Fibroblast of gingiva (primary cell): ENCODE results near the gene NHLRC4.

ENCODE experiments used
- DNase-seq: peaks from one replicate; pipeline ENCODE4 v3.0.0-alpha.2; 2011; ENCODE audit warnings: low read depth

NHLRC4 gene

GRCh38 chr16:567373-568256, 810 bp downstream of the NHLRC4 start:
- DNase-seq, result no peak

DNA sequence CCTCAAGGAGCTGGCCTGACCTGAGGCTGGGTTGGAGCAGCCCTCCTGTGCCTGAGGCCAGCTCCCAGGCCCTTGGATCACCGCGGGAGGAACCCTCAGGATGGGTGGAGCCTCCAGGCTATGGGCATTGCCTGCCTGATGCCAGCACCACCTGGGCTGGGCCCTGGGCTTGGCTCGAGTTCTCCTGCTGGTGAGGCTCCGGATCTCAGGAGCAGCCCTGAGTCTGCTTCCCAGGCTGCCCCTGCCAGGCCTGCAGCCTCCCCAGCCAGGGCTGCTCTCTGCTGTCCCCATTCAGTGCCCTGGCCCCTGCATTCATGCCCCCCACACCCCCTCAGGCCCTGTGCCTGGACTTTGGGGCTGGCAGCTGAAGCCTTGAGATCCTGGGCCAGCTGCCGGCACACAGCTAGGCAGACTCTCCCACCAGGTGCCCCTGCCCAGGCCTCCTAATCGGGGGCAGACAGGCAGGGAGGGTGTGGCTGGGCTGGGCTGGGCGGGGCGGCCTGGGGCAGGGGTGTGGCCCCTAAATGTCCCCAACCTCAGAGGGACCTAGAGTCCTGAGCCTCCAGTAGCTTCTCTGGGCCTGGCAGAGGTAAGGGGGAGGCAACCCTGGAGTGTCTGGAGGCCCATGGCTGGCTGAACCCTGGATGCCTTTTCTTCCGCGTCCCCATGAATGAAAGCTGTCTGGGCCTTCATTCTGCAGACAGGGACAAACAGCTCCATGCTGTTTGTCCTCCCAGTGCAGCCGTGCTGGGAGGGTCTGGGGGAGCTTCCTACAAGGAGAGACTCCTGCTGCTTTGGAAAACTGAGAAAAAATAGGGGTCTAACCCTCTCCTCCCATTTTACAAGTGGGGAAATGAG, 1.8 kb downstream of the NHLRC4 start:
- DNase-seq, result no peak

DNA sequence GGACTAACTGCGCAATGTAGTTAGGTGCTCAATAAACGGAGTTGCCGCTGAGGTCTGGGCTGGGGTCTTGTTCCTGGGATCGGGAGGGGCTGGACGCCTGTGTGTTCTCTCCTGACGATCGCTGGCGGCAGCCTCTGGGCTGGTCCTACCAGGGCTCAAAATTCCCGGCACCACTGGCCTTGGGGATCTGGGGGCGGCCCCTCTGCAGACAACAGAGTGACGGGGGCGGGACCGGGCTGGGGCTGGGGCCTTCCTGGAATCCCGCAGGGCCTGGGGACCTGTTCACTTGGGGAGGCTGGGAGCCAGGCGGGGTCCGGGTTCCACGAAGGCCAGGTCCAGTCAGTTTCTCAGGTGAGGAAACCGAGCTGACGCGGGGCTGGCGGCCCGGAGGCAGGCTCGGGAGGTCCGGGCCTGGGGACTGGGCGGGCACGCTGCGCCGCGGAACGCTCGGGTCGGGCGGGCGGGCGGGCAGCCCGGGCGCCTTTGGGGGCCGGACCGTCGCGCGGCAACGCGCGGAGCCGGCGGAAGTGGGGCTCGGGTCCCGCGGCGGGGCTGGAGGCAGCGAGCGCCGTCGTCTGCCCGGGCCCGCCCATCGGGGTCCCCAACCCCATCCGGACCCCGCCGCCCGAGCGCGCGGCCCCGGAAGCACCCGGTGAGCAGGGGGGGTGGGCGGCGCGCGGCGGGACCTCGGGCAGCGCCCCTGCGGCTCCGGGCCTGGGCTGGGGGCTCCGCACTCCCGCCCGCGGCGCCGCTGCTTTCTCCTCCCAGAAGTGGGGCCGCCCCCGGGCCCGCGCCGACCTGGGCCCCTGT, 2.8 kb downstream of the NHLRC4 start, which contains the start of gene PIGQ:
Gene PIGQ, plus strand, starts transcription at position 524 of the 810 bp plus-strand sequence. CDS start 4,107 bp downstream, outside the sequence.
- peak; percentile 59 for DNase-seq

DNA sequence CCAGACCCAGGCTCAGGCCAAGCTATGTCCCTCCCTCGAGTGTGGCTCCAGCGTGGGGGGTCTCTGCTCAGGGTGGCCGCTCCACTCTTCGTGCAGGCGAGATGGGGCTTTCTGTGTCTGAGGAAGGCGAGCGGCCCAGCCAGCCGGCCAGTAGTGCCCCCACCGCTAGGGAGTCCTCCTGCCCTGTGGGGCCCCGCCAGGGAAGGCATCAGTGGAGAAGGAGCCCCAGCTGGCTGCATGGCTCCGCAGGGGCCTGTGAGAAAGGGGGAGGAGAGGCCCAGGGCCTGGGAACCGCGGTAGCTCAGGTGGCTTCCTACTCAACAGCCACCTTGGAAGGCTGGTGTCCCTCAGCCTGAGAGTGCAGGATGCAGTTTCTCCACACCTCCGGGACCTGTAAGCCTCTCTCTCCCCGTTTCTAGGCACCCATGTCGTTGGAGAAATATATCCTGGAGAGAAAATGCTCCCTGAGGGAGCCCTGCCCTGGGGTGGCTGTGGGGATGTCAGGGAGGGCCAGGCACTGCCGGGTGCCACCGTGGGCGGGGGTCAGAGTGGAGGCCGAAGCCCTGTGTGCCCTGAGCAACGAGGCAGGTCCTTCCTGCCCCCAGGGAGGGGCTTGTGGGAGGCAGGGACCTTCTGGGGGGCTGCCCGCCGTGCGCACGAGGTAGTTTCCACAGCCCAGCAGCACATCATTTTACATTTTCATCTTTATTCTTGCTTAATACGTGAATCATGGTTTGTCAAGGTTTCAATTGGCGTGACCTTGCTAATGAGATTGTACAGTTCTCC, 6.3 kb downstream of the NHLRC4 start:
- DNase-seq, result no peak

GRCh38 chr16:574021-574760, 7.4 kb downstream of the NHLRC4 start:
- no peak for DNase-seq

GRCh38 chr16:575354-576196, 8.8 kb downstream of the NHLRC4 start:
- no peak for DNase-seq

GRCh38 chr16:576197-576822, 9.5 kb downstream of the NHLRC4 start:
- DNase-seq, result no peak

- no peak for DNase-seq
These were observed 10.0 kb downstream of the NHLRC4 start for GRCh38 chr16:576823-577201.

DNA sequence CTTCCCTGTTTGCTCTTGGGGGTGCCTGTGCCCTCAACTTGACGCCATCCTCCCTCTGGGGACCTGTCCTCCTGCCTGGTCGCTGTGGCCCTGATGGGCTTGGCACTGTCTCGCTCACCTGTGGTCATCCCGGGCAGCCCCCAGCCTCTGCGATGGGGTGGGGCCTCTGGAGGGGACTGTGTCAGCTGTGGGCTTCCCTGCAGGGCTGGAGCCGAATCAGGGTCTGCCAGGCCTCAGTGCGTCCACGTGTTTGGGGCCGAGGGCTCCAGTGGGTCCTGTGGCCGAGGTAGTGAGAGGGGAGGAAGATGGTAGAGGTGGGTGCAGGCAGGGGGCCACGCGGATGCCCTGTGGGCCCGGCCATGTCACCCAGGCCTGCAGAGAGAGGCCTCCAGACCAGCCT, 11.0 kb downstream of the NHLRC4 start:
- DNase-seq, result no peak

DNA sequence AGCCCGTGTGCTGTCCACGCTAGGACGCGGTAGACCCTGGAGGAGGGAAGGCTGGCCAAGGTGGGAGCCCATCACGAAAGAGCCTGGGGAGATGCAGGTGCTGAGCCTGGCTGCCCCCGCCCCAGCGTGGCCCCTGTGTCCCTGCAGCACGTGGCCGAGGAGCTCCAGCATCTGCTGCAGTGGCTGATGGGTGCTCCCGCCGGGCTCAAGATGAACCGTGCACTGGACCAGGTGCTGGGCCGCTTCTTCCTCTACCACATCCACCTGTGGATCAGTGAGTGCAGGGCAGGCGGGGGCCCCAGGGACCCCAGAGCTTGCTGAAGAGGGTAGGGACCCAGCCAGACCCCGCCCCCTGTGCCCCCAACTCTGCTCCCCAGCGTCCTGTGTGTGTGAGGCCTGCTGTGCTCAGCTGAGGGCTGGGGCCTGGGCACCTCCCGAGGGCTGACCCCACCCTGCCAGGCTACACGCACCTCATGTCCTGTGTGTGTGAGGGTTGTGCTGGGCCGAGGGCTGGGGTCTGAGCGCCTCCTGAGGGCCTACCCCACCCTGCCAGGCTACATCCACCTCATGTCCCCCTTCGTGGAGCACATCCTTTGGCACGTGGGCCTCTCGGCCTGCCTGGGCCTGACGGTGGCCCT, 11.5 kb downstream of the NHLRC4 start:
- DNase-seq, result no peak

GRCh38 chr16:578870-579405, 12.1 kb downstream of the NHLRC4 start:
- DNase-seq, result peak; percentile 62

DNA sequence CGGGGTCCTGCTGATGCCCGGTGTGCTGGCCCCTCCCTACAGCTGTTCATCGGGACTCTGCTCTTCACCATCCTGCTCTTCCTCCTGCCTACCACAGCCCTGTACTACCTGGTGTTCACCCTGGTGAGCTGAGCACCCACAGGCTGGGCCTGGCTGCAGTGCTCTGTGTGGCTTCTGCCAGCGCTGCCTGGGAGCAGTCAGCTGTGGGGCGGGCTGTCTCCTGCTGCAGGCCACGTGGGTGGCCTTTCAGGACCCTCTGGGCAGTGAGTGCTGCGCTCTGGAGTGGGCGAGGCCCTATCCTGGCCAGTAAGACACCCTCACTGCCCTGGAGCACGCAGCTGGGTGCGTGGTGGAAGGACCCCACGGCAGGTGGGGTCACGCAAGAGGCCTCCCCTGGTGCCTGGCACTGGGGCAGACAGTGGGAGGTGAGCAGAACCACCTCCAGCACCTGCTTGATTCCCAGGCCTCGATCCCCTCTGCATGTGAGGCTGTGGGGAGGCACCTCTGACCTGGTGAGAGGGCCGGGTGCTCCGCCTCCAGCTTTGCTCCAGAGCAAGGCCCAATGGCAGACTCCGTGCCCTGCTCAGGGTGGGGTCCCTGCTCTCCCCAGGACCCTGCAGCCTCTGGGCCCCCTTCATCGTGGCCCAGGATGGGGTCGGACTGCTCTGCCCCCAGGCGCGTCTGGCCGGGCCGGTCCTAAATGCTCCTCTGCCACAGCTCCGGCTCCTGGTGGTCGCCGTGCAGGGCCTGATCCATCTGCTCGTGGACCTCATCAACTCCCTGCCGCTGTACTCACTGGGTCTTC, 13.5 kb downstream of the NHLRC4 start:
- DNase-seq, result no peak

DNA sequence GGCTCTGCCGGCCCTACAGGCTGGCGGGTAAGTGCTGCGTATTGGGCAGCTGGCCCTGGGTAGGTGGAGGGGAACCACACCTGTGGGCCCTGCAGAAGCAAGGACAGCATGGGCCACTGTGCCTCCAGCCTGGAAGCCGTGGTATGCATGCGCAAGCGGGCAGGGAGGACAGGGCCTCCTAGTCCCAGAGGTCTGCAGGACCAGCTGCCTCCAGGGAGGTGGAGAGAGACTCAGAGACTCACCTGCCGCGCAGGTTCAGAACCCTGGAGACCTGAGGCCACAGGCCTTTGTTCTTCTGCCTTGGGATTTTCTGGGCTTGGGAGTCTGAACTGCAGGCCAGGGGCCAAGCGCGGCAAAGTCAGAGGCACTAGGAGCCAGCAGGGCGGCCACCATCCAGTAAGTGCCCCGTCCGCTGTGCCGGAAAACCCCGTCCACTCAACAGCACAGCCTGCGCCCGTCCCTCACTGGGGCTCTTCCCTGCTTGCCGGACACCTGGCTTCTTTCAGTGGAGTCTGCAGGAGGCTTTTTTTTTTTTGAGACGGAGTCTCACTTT, 14.2 kb downstream of the NHLRC4 start:
- DNase-seq, result no peak

- no peak for DNase-seq
These were observed 15.4 kb downstream of the NHLRC4 start for GRCh38 chr16:582218-582613.

DNA sequence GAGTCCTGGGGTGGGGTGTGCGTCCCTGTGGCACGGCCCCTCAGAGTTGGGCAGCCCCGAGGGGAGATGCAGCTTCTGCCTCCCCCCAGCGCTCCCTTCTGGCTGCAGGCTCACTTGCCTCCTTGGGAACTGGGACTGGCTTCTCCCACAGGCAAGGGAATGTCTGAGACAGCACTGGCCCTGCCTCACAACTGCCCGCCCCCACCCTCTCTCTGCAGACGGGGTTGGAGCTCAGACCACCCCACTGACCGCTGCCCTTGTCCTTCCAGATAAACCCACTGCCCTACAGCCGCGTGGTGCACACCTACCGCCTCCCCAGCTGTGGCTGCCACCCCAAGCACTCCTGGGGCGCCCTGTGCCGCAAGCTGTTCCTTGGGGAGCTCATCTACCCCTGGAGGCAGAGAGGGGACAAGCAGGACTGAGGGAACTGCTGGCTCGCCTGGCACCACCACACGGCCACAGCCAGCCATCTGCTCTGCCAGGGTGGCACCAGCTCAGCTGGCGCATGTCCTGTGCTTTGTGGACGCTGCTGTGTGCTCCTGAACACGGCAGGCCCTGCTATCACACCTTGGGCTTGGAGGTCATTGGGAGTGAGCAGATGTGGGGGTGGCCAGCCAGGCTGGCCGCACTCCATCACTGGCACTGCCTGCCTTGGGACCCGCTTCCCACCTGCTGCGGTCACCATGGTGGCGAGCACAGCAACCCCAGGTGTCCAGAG, 16.0 kb downstream of the NHLRC4 start:
- no peak for DNase-seq

- no peak for DNase-seq
These were observed 16.6 kb downstream of the NHLRC4 start for GRCh38 chr16:583470-583814.
